Stimulated activated CD4-positive, alpha-beta T cell treated with anti-CD3 and anti-CD28 coated beads, Interleukin-1b, Interleukin-23, amount 100 ng/mL, for 24 hours (primary cell): Measurements from ENCODE around the gene APBA2.
"Not testable (repeated sequence)": the region's sequence is repeated elsewhere in the genome, so short reads cannot be mapped to it uniquely, and the experiment has no call there.

Experiments
- DNase-seq, 4 experiments: peaks; one replicate each; pipeline ENCODE4 v3.0.0-alpha.2; 2020; ENCODE audit warnings: low read depth in 4 of 4, low spot score in 1 of 4

The APBA2 gene

GRCh38 chr15:28876845-28877185 lies 9.0 kb upstream of the APBA2 start:
- DNase-seq: no peak

- no peak for DNase-seq
Observed at GRCh38 chr15:28878209-28878608, 7.6 kb upstream of the APBA2 start.

DNA sequence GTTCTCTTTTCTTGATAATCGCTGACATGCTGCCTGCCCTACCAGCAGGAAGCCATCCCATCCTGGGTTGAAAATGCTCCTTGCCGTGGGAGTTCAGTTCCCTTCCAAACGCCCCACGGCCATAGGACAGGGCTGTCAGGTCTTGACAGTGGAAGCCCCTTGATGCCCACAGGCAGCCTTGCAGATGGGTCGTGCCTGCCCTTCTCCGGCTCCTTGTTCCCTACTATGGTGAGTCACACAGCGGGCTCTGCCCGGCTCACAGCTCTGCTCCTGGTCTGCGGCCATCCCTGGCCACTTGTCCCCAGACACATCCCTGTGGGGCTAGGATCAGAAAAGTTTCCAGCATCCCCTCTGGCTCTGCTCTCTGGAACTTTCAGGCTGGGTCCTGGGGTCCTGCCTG lies 6.2 kb upstream of the APBA2 start:
- no peak for DNase-seq

DNA sequence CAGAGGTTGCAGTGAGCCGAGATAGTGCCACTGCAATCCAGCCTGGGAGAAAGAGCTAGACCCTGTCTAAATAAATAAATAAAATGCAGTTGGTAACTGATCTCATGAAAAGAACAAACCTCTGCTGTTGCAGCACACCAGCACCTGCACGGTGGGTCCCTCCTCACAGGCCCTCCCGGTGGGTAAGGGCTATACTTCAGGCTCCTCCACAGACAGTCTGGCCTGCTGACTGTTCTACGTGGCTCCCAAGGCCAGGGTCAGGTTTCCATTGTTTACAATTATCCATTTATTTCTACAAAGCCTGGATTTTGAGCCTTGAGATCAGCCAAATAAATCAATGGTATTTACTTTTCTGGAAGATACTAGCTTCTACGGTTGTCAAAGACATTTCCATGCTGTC lies 5.1 kb upstream of the APBA2 start:
- DNase-seq: no peak

DNA sequence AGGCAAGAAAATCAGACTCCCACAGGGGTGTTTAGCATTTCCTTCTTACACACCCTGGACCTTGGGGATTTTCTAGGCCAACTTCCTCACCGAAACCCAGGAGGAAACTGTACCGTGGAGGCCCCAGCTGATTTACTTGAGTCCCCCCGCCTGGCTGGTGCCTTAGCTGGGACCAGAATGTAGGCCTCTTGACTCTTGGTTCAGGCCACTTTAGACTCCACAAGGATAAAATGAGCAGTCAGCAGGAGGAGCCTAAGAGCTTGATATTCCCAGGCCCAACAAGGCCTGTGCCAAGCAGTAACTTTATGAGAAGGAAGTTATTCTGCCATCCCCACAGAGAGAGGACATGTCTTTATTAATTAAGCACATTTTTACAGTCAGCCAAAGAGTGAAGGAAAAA lies 4.6 kb upstream of the APBA2 start:
- no peak for DNase-seq

GRCh38 chr15:28881600-28881999 lies 4.2 kb upstream of the APBA2 start:
- DNase-seq: no peak

- DNase-seq: no peak
Observed at GRCh38 chr15:28884151-28884940, 1.4 kb upstream of the APBA2 start.

DNA sequence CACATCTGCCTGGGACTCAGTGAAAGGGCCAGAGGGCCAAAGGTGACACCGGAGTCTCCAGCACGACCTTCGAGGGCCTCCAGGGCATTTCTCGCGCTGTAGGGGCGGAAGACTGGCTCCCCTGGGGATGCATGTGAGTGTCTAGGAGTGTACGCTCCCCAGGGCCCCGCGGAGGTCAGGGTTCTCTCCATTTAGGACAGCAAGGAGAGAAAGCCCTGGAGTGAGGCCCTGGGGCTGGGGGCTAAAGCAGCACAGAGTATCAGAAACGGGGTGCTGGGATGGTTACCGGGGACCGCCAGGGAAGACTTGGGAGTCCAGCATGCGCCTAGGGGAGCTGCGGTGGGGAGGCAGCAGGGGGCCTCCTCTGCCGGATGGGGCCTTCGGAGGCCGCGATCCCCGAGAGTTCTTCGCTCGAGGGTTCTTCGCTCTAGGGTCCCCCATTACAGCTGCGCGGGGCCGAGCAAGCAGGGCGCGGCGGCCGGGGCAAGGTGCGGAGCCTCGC lies 595 bp upstream of the APBA2 start:
- DNase-seq: no peak

- DNase-seq: peak in 1 of 4 experiments; percentile 11
Observed at GRCh38 chr15:28886431-28887338, 911 bp downstream of the APBA2 start.

DNA sequence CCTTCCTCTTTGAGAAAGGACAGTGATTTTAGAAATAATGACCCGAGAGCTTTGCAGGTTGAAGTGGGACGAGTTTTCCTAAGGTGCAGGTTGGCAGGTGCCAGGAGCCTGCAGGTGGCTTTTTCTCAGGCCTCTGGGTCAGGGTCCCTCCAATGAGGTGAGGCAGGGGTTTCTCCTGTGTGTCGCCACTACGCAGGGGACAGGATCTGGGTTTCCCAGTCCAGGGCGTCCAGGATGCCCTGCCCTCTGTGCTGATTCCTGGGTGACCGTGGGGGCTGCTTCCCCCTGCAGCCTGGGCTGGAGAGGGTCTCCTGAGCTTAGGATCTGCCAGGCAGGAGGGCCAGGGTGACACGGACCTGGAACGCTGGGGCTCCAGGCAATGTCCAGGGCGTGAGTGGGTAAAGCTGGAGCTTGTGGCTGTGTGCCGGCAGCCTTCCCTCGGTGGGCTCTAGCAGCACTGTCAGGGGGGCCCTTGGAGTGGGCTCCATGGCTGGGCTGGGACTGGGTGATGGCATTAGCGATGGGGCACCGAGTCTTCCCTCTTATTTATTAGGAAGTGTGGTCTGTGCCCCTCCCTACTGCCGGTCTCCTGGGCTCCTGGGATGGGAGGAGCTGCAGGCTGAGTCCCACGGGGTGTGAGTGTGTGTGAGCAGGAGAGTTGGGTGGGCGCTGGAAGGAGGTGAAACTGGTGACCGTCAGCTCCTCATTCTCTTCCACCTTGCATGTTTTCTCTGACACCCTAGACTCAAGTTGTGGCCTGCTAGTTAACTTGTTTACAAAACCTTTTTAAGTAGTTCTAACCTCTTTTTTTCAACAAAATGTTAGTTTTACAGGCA lies 1.8 kb downstream of the APBA2 start:
- DNase-seq: no peak

GRCh38 chr15:28888302-28888894 lies 2.6 kb downstream of the APBA2 start:
- no peak for DNase-seq

DNA sequence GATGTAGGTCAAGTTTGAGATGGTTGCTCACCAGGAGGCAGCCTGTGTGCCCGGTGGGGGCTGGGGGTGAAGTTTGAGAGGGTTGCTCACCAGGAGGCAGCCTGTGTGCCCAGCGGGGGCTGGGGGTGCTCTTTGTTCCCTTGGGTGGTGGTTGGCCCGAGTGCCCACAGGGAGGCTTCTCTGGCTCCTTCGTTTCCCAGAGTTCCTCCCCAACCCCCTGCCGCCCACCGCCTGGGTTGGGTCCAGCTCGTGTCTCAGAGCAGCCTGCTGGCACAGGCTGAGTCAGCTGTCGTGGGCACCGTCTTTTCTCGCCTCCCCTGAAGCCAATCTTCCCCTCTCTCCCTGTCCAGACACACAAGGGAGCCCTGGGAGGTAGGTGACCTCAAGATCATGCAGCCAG lies 3.1 kb downstream of the APBA2 start:
- DNase-seq: no peak

- no peak for DNase-seq
Observed at GRCh38 chr15:28889346-28889745, 3.6 kb downstream of the APBA2 start.

GRCh38 chr15:28889871-28890270 lies 4.1 kb downstream of the APBA2 start:
- DNase-seq: not testable (repeated sequence)

DNA sequence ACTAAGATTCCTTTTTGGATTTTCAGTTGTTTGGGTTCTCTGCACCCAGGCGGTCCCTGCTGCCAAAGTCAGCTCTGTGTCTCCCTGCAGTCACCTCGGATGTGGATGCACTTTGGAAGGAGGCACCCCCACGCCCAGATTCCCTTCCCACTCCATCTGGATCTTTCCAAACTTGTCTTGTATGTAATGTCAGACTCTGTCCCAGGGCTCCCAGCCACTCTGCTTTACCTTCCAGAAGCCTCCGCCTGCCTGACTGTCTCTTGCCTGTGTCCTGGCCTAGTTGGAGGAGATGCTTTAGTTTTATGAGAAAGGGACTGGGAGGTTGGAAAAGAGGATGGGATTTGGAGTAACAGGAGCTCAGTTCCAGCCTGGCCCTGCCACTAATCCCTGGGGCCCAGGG lies 4.5 kb downstream of the APBA2 start:
- not testable (repeated sequence) for DNase-seq

DNA sequence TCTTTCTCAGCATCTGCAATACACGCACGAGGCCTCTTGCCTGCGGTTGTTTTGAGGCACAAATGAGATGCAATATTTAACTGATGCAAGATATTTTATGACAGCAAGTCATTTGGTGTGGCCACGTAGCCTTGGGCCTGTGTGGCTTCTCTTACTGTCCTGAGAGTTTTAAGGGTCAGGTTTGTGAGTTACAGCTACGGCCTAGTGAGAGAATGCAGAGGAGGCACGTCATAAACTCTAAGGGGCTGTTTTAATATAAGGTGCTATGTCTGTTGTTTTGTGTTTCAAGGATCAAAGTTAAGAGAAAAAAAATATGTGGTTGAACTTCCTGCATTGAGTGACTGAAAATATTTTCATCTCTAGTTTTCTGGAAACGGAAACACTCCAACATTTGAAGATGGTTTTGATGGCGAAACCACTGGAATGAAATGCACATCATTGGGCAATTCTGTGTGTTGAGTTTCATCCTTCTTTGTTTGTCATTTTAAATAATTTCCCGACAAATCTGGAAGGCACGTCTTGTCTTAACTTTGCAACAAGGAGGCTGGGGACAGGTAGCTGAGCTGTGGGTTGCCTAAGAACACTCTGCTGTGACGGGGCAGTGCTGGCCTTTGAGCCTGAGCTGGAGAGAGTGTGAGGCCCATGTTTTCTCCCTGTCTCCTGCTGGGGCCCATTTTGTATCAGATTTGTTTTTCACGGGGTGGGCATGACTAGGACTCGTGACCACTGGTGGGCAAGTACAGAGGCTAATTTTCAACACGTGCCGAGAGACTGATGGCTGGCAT lies 5.1 kb downstream of the APBA2 start:
- DNase-seq: no peak

- DNase-seq: no peak
Observed at GRCh38 chr15:28891588-28891987, 5.8 kb downstream of the APBA2 start.

GRCh38 chr15:28892789-28893610 lies 7.2 kb downstream of the APBA2 start:
- no peak for DNase-seq

- no peak for DNase-seq
Observed at GRCh38 chr15:28894631-28895030, 8.9 kb downstream of the APBA2 start.
